Right lobe of liver (tissue), 4 donors: ENCODE measurements around the gene RNPS1.

Experiments
- CTCF ChIP-seq, 4 donors: fragments of 200-600 bp in 3 of 4; fragments of 450-650 bp in 1 of 4; IDR thresholded peaks; one replicate each; pipeline versions ENCODE4 v1.5.1 to v1.8.0; 2016 to 2022; ENCODE audit warnings: antibody characterized with exemption in 4 of 4, mild to moderate bottlenecking in 2 of 4
- POLR2A ChIP-seq: fragments of 450-650 bp; IDR thresholded peaks from one replicate; pipeline ENCODE4 v1.6.1; 2017; ENCODE audit warnings: antibody characterized with exemption, mild to moderate bottlenecking
- donor health status: DM: no; HTN: no; CAD: no.
- donor health status: DM: no; HTN: no; CAD: no.
- donor health status: DM: no; HTN: yes; CAD: no.

DNA sequence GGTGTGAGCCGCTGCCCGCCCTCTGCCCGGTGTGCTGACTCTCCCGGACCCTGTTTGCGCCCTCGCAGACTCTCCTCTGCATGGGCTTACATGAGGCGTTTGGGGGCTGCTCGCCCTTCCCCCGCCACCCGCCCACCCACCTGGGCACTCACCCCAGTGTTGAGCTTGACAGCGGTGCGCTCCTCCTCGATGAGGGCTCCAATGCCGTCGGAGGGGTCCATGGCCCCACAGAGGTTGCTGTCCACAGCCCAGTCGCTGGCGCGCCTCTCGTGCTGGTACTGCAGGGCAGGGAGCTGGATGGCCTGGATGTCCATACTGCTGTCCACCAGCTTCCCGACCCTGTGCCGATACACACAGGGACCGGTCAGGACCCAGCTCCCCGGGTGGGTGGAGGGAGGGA lies 21.4 kb upstream of the RNPS1 start:
- TF ChIP-seq CTCF (IDR thresholded peaks at IDR 0.05) = no peak
- TF ChIP-seq POLR2A = no peak
